Ascending aorta (tissue), 2 donors: ENCODE measurements around the gene MTCL1. TPM values are rescaled to one million over a fixed set of nuclear protein-coding genes. Genes with fewer than 3 reads are reported as not detected.
A peak's percentile ranks its signal among the peaks of the same experiment; 100 is the strongest.

Source experiments
- DNase-seq, 2 donors: peaks; one replicate each; pipeline ENCODE4 v3.0.0-alpha.2; 2019; ENCODE audit warnings: low spot score in 2 of 2
- H3K27ac ChIP-seq, 2 donors: fragments of 200-600 bp; sonication (generic); one replicate each; pipeline ENCODE4 v1.5.1; 2016 to 2017; ENCODE audit warnings: mild to moderate bottlenecking in 1 of 2
- H3K27me3 ChIP-seq: fragments of 200-600 bp; sonication (generic); one replicate; pipeline ENCODE4 v1.5.1; 2017
- H3K36me3 ChIP-seq, 2 donors: fragments of 200-600 bp; sonication (generic); one replicate each; pipeline ENCODE4 v1.5.1; 2016
- H3K4me1 ChIP-seq, 2 donors: fragments of 200-600 bp; sonication (generic); one replicate each; pipeline ENCODE4 v1.5.1; 2016 to 2017; ENCODE audit warnings: mild to moderate bottlenecking in 1 of 2
- H3K4me3 ChIP-seq, 2 donors: fragments of 200-600 bp; sonication (generic); one replicate each; pipeline ENCODE4 v1.5.1; 2016 to 2017; ENCODE audit warnings: mild to moderate bottlenecking in 1 of 2
- H3K9me3 ChIP-seq, 2 donors: fragments of 200-600 bp; sonication (generic); one replicate each; pipeline ENCODE4 v1.5.1; 2016
- intact Hi-C: fragments of 100-400 bp; cut with DNase I; formaldehyde crosslinking; loops from one replicate; pipeline ENCODE4 v1.15.1; 2023
- total RNA-seq: library from RNA; depleted of rRNA; stranded (reverse); fragments of >200 nt; gene quantifications from one replicate; pipeline ENCODE4 v1.1.0, GENCODE V29; 2016
- TF ChIP-seq, protein P1 (sequence below), 3 experiments: fragments of 200-600 bp in 2 of 3; fragments of 450-650 bp in 1 of 3; sonication (generic) in 2 of 3; IDR thresholded peaks; one replicate each; pipeline ENCODE4 v1.5.1; 2016 to 2019; ENCODE audit warnings: antibody characterized with exemption in 3 of 3, mild to moderate bottlenecking in 1 of 3, moderate library complexity in 1 of 3

Gene MTCL1
- total RNA-seq, 1 donor from 2014 or later = 105 TPM

DNA sequence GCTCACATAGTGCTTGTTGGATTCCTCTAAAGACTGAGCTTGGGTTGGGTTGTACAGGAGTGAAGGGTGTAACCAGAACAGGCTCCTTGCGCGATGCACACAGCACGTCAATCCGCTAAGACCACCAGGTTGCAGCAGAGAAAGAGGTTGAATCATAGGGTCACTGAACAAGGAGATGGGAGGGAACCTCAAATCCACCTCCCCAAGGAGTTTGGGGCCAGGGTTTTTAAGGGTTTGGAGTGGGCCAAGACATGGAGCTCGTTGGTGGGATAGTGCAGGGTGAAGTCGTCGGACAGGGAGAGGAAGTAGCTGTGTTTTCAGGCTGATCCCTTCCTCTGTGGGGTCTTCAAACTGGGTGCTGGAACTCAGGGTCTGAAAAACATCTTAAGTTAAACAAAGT, 20.8 kb upstream of the MTCL1 start:
- Histone ChIP-seq H3K9me3 (no peaks in the 10 kb centered on the region), H3K27ac (no peak overlapping the region), H3K4me3 (no peak overlapping the region), H3K27me3 (no peaks in the 10 kb centered on the region), H3K36me3 (no peaks in the 10 kb centered on the region), H3K4me1 (no peaks in the 10 kb centered on the region)
- DNase-seq = no peak
- intact Hi-C loops = no loop called here
- TF ChIP-seq, protein P1, sequence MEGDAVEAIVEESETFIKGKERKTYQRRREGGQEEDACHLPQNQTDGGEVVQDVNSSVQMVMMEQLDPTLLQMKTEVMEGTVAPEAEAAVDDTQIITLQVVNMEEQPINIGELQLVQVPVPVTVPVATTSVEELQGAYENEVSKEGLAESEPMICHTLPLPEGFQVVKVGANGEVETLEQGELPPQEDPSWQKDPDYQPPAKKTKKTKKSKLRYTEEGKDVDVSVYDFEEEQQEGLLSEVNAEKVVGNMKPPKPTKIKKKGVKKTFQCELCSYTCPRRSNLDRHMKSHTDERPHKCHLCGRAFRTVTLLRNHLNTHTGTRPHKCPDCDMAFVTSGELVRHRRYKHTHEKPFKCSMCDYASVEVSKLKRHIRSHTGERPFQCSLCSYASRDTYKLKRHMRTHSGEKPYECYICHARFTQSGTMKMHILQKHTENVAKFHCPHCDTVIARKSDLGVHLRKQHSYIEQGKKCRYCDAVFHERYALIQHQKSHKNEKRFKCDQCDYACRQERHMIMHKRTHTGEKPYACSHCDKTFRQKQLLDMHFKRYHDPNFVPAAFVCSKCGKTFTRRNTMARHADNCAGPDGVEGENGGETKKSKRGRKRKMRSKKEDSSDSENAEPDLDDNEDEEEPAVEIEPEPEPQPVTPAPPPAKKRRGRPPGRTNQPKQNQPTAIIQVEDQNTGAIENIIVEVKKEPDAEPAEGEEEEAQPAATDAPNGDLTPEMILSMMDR (IDR thresholded peaks at IDR 0.05) = no peak

DNA sequence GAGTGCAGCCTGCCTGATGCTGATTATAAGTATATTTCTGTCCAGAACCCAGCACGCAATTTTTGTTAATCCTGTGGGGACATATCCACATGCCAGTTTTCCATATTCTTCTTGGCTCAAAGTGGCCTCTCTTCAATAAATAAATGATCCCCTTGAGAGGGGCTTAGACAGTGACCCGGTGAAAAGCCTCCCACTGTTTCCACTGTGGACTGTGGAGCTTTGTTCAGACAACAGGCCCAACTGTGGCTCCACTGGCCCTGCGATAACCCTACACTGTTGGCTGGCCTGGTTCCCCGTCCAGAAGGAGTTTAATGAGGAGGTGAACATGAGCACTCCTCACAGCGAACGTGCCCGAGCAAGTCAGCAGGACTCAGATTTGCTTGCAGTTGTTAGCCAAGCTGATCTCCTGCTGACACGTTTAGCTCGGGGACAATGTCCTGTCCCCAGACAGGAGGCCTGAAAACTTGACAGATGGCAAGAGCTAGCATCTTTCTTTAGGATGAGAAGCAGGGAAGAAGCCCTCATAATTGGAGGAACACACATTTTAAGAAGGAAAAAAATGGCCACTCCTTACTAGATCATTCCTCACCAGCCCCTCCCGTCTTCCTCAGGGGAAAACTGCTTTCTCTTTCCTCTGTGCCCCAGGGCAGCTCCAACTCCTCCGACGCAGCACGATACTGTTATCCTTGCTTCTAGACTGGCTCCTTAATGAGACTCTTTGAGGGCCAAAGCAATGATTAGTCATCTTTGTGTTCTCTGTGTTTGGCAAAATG, 20.0 kb upstream of the MTCL1 start:
- intact Hi-C loops = no loop called here
- H3K9me3 ChIP-seq = no peaks in the 10 kb centered on the region
- no peaks in the 10 kb centered on the region for H3K36me3 ChIP-seq
- H3K4me3 ChIP-seq = peak overlapping the region in 1 of 2 donors; percentile 12
- H3K27ac ChIP-seq = no peak overlapping the region
- TF ChIP-seq, protein P1 (IDR thresholded peaks at IDR 0.05) = no peak
- H3K4me1 ChIP-seq = no peaks in the 10 kb centered on the region
- no peaks in the 10 kb centered on the region for H3K27me3 ChIP-seq
- DNase-seq = no peak

DNA sequence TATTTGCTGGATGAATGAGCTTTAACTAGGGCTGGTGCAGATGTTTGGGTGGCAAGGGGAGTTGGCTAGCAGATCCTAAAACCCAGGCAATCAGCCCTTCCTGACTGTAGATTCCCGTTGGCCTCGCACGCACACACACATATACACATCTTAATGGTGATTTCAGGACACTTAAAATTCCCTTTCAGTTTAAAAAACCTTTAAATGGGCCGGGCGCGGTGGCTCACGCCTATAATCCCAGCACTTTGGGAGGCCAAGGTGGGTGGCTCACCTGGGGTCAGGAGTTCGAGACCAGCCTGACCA, 19.5 kb upstream of the MTCL1 start:
- Histone ChIP-seq H3K4me3 (peak overlapping the region in 1 of 2 donors; percentile 12), H3K27me3 (no peaks in the 10 kb centered on the region), H3K27ac (no peak overlapping the region), H3K4me1 (no peaks in the 10 kb centered on the region), H3K9me3 (no peaks in the 10 kb centered on the region), H3K36me3 (no peaks in the 10 kb centered on the region)
- intact Hi-C loops = no loop called here
- DNase-seq = no peak
- TF ChIP-seq, protein P1 (IDR thresholded peaks at IDR 0.05) = no peak

DNA sequence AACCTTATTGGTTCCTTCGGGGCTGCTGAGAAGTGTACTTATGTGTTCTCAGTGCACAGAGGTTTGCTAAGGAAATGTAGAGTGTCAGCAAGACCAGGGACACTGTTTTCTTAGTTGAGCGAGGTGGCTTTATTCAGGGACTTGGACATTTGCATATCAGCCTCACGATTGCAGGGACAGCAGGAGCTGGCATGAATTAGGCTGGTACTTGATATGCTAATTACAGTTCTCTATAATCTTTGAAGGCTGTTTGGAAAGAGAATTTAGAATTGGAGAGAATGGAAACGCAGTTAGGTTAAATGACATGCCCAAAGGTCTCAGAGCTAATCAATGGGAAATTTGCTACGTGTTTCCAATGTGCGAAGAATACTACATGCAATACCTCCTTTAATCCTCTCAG, 18.7 kb upstream of the MTCL1 start:
- Histone ChIP-seq H3K4me1 (no peaks in the 10 kb centered on the region), H3K4me3 (no peak overlapping the region), H3K27ac (no peak overlapping the region), H3K27me3 (no peaks in the 10 kb centered on the region), H3K9me3 (no peaks in the 10 kb centered on the region), H3K36me3 (no peaks in the 10 kb centered on the region)
- TF ChIP-seq, protein P1 (IDR thresholded peaks at IDR 0.05) = no peak
- intact Hi-C loops = no loop called here
- DNase-seq = no peak

DNA sequence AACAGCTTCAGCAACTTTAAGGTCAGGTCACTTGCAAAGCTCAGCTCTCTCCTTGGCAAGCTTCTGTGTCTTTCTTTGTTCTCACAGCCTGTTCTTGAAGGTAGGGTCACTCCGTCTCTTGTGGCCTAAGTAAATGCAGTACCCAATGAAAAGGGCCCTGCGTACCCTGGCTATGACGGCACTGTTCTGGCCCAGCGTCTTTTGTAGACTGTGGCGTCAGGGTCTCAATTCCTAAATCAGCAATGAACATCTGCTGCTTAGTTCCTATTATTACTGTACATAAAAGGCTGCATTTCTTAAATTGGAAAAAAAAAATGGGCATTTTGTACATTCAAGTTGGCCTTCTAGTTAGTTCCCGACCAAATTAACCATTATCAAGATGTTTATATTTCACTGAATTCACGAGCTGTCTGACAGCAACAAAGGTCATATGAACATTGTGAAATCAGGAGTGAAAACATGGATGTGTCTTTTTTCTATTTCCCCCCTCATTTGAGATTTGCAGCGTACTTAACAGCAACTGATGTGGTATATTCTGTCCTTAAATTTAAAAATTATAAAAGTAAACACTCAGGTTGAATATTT, 17.0 kb upstream of the MTCL1 start:
- H3K27ac ChIP-seq = no peak overlapping the region
- TF ChIP-seq, protein P1 (IDR thresholded peaks at IDR 0.05) = no peak
- intact Hi-C loops = no loop called here

More for the DNA sequence above, 17.0 kb upstream of the MTCL1 start:
- no peaks in the 10 kb centered on the region for H3K4me1 ChIP-seq
- no peak overlapping the region for H3K4me3 ChIP-seq
- no peaks in the 10 kb centered on the region for H3K27me3 ChIP-seq
- H3K9me3 ChIP-seq = no peaks in the 10 kb centered on the region
- no peak for DNase-seq
- H3K36me3 ChIP-seq = no peaks in the 10 kb centered on the region
